C4-2B (cell line): ENCODE data around the gene ZNF691.
"Not testable (repeated sequence)": the region's sequence is repeated elsewhere in the genome, so short reads cannot be mapped to it uniquely, and the experiment has no call there.

Source experiments
- H3K27ac ChIP-seq: fragments of 450-650 bp; 2 replicates; pipeline ENCODE4 v1.5.1; 2017
- ZFX ChIP-seq: fragments of 450-650 bp; IDR thresholded peaks from 2 replicates; pipeline ENCODE4 v1.6.1; 2017
- TF ChIP-seq, protein P1 (sequence below): fragments of 450-650 bp; conservative IDR thresholded peaks from 2 replicates; pipeline ENCODE4 v1.5.1; 2017; ENCODE audit warnings: mild to moderate bottlenecking

Gene ZNF691, protein sequence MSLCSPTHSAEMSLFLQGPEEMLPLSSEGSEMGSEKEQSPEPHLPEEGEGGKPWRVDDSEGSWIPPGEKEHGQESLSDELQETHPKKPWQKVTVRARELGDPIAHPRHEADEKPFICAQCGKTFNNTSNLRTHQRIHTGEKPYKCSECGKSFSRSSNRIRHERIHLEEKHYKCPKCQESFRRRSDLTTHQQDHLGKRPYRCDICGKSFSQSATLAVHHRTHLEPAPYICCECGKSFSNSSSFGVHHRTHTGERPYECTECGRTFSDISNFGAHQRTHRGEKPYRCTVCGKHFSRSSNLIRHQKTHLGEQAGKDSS

DNA sequence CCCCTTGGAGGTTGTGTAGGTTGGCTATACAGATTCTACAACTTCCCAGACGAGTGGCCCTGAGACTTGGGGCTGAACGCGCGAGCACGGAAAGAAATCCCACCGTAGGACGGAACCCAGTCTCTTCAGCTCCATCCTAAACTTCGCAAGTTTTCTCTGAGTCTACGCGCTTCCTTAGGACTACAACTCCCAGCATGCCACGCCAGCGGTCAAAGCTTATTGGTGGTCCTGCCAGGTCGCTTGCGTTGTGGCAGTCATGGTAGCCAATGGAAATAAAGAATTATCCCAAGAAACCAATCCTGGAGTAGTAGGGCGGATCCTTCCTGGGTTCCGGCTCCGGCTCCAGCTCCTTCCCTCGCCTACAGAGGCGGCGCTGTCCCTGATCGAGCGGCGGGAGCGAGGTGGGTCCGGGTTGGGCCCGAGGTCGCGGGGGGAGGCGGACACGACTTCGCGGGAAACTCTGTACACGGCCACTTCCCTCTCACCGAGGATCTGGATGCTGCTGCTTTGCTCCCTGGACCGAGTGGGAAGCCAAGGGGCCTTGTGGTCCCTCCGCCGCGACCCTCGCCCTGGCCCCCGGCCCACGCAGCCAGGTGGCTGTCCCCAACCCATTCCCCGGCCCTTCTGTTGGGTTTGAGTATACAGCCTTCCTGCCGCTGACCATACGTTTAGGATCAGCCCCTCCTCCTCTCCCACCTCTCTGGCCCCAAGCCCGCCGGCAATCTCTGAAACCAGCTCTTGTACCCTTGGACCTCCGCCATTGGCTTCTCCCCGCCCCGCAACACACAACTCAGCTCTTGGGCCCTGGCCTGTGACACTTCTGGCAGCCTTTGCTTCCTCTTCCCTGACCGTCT is at the start of gene ZNF691:
TSS of gene ZNF691 (plus strand) at position 357 of the 854 bp plus-strand sequence. CDS start 3,046 bp downstream, outside the sequence.
- TF ChIP-seq ZFX: peak; percentile 48
- TF ChIP-seq, protein P1, sequence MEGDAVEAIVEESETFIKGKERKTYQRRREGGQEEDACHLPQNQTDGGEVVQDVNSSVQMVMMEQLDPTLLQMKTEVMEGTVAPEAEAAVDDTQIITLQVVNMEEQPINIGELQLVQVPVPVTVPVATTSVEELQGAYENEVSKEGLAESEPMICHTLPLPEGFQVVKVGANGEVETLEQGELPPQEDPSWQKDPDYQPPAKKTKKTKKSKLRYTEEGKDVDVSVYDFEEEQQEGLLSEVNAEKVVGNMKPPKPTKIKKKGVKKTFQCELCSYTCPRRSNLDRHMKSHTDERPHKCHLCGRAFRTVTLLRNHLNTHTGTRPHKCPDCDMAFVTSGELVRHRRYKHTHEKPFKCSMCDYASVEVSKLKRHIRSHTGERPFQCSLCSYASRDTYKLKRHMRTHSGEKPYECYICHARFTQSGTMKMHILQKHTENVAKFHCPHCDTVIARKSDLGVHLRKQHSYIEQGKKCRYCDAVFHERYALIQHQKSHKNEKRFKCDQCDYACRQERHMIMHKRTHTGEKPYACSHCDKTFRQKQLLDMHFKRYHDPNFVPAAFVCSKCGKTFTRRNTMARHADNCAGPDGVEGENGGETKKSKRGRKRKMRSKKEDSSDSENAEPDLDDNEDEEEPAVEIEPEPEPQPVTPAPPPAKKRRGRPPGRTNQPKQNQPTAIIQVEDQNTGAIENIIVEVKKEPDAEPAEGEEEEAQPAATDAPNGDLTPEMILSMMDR: peak; percentile 65
- H3K27ac ChIP-seq: peak within 1 kb of the TSS; percentile 76

- TF ChIP-seq ZFX: no peak
- no peak overlapping the region for H3K27ac ChIP-seq
Observed at GRCh38 chr1:42797414-42797813, 49.0 kb upstream of the ZNF691 start.

DNA sequence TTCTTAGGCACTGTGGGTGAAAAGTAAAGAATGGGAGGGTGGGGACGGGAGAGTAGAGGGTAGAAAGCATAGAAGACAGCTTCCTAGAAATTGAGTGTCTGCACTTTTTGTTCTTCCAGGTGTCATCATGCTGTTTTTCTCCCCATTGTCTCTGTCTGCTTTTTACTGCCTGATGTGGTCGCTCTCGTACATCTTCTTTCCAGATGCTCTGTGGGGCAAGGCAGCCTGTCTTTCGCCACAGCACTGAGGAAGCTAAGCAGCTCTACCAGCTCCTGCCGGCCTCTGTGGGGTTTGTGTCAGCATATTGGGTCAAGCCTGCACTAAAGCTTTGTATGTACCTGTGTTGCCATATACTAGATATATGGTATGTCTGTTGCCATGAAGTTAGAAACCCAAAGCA is 48.4 kb upstream of the ZNF691 start:
- no peak overlapping the region for H3K27ac ChIP-seq

DNA sequence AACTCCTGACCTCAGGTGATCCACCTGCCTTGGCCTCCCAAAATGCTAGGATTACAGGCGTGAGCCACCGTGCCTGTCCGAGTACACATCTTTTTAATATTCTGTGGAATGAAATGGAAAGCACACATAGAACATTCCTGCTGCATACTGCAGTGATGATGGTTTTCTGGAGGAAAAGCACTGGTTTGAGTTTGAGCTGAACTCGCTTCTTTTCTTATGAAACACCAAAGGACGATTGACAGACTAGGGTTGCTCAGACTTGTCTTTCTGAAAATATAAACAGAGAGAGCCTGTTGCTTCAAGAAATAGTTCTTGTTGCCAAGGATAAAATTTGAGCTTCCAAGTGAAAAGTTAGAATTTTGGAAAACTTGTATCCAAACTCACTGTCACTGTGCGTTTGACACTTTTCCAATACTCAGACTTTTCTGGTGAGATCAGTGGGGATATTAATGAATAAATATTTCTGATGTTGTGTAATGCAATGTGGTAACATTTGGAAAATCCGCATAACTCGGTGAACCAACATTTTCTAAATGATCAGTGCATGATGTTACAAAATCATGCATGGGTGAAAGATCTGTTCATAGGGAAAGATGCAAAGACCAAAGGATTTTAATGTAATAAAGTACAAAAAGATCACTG is 44.5 kb upstream of the ZNF691 start:
- no peak overlapping the region for H3K27ac ChIP-seq
- TF ChIP-seq ZFX: no peak
- TF ChIP-seq, protein P1: no peak

More for the DNA sequence above, 48.4 kb upstream of the ZNF691 start:
- no peak for TF ChIP-seq ZFX
- TF ChIP-seq, protein P1: no peak

GRCh38 chr1:42806171-42806570 is 40.2 kb upstream of the ZNF691 start:
- no peak for TF ChIP-seq ZFX
- TF ChIP-seq, protein P1: no peak
- no peak overlapping the region for H3K27ac ChIP-seq

- TF ChIP-seq ZFX: no peak
- TF ChIP-seq, protein P1: no peak
- H3K27ac ChIP-seq: no peak overlapping the region
Observed at GRCh38 chr1:42806593-42806992, 39.8 kb upstream of the ZNF691 start.

DNA sequence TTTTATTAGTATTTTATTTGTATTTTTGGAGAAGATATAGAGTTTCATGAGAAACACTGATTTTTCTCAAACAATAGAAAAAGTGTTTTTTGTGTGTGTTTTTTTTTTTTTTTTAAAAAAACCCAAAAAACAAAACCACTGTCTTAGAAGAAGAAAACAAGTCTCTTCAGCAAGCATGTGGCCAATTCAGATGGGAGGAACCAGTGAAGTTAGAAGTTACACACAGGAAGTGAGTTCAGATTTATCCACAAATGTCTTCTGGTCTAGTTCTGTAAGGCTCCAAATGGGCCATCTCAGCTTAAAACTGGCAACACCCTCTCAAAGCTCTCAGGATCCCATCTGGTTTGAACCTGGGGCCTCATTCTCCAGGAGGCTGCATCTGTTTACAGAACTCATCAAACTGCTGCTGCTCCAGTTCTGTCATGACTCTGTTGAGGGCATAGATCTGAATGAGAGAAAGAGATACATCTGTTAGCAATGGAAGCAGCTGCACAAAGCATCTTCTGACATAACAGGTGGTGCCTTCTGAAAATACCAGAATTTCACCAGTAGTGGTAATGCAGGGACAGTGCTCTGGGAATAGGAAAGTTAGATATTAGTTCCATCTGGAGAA is 39.3 kb upstream of the ZNF691 start:
- H3K27ac ChIP-seq: no peak overlapping the region
- TF ChIP-seq, protein P1: no peak
- no peak for TF ChIP-seq ZFX

DNA sequence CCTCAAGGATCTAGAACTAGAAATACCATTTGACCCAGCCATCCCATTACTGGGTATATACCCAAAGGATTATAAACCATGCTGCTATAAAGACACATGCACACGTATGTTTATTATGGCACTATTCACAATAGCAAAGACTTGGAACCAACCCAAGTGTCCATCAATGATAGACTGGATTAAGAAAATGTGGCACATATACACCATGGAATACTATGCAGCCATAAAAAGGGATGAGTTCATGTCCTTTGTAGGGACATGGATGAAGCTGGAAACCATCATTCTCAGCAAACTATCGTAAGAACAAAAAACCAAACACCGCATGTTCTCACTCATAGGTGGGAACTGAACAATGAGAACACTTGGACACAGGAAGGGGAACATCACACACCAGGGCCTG is 31.6 kb upstream of the ZNF691 start:
- not testable (repeated sequence) for H3K27ac ChIP-seq
